Upper lobe of left lung (tissue), 4 donors: ENCODE results near the gene SLC25A42.

Source experiments
- CTCF ChIP-seq, 6 experiments: fragments of 450-650 bp in 4 of 6; fragments of 200-600 bp in 2 of 6; sonication (generic) in 2 of 6; IDR thresholded peaks; one replicate each; pipeline ENCODE4 v1.5.1; 2016 to 2019; ENCODE audit warnings: antibody characterized with exemption in 6 of 6
- EP300 ChIP-seq, 4 donors: sonication (generic); formaldehyde crosslinking; IDR thresholded peaks; one replicate each; pipeline ENCODE4 v1.5.1; 2017; ENCODE audit warnings: antibody characterized with exemption in 4 of 4, control low read depth in 2 of 4
- POLR2A ChIP-seq, 4 donors: fragments of 450-650 bp; IDR thresholded peaks; one replicate each; pipeline ENCODE4 v1.5.1; 2016 to 2017; ENCODE audit warnings: antibody characterized with exemption in 4 of 4, mild to moderate bottlenecking in 2 of 4
- POLR2AphosphoS5 ChIP-seq, 2 donors: sonication (generic); formaldehyde crosslinking; IDR thresholded peaks; one replicate each; pipeline ENCODE4 v1.5.1; 2017; ENCODE audit warnings: antibody characterized with exemption in 2 of 2

DNA sequence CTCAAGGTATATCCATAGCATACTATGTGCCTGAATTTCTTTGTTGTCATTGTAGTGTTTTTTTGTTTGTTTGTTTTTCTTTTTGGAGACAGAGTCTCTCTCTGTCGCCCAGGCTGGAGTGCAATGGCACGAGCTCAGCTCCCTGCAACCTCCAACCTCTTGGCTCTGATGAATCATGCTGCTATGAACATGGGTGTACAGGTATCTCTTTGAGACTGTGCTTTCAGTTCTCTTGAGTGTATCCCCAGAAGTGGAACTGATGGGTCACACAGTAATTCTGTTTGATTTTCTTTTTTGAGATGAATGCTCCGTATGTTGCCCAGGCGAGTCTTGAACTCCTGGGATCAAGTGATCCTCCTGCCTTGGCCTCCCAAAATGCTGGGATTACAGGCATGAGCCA lies 13.7 kb upstream of the SLC25A42 start:
- TF ChIP-seq POLR2AphosphoS5 (IDR thresholded peaks at IDR 0.05) (no peak), CTCF (IDR thresholded peaks at IDR 0.05) (no peak), POLR2A (IDR thresholded peaks at IDR 0.05) (no peak), EP300 (IDR thresholded peaks at IDR 0.05) (no peak)
